ENCODE measurements around the gene WSCD2.

DNA sequence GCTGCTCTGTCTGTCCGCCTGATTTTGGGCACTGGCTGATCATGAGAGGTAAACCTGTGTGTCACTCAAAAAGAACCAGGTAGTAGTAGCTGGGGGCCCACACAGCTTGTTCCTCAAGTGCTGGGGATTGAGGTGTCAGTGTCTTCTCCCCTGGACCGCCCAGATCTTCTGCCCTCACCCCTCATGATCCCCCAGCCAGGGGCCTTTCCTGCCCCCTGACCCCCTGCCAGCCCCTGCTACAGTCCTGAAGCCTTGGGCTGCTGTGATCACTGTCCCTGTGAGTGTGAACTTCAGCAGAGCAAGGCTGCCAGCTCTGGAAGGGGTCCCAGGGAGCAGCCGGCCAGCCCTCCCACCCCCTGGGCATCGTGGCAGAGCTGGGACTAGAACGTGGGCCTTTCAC lies 11.4 kb downstream of the WSCD2 start:
- TF ChIP-seq, protein P1, sequence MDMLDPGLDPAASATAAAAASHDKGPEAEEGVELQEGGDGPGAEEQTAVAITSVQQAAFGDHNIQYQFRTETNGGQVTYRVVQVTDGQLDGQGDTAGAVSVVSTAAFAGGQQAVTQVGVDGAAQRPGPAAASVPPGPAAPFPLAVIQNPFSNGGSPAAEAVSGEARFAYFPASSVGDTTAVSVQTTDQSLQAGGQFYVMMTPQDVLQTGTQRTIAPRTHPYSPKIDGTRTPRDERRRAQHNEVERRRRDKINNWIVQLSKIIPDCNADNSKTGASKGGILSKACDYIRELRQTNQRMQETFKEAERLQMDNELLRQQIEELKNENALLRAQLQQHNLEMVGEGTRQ (IDR thresholded peaks at IDR 0.05; ENCODE audit: low read depth, low read length), result no peak
- TF ChIP-seq RAD21 (IDR thresholded peaks at IDR 0.05; ENCODE audit: low read length) (no peak), POLR2A (IDR thresholded peaks at IDR 0.05; ENCODE audit: low read depth, low read length) (no peak), SMC3 (IDR thresholded peaks at IDR 0.05; ENCODE audit: low read depth, low read length) (no peak), RFX5 (IDR thresholded peaks at IDR 0.05; ENCODE audit: low read depth, low read length) (no peak), FOS (IDR thresholded peaks at IDR 0.05; ENCODE audit: low read depth, low read length) (no peak), CEBPB (IDR thresholded peaks at IDR 0.05; ENCODE audit: low read depth, low read length) (no peak), CHD1 (IDR thresholded peaks at IDR 0.05; ENCODE audit: low read depth, low read length) (no peak), MAFK (IDR thresholded peaks at IDR 0.05; ENCODE audit: low read depth, low read length) (no peak), MAZ (IDR thresholded peaks at IDR 0.05; ENCODE audit: borderline replicate concordance, low read depth, low read length) (no peak)
- TF ChIP-seq, protein P2, sequence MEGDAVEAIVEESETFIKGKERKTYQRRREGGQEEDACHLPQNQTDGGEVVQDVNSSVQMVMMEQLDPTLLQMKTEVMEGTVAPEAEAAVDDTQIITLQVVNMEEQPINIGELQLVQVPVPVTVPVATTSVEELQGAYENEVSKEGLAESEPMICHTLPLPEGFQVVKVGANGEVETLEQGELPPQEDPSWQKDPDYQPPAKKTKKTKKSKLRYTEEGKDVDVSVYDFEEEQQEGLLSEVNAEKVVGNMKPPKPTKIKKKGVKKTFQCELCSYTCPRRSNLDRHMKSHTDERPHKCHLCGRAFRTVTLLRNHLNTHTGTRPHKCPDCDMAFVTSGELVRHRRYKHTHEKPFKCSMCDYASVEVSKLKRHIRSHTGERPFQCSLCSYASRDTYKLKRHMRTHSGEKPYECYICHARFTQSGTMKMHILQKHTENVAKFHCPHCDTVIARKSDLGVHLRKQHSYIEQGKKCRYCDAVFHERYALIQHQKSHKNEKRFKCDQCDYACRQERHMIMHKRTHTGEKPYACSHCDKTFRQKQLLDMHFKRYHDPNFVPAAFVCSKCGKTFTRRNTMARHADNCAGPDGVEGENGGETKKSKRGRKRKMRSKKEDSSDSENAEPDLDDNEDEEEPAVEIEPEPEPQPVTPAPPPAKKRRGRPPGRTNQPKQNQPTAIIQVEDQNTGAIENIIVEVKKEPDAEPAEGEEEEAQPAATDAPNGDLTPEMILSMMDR (conservative IDR thresholded peaks at IDR 0.05; ENCODE audit: low read depth, low read length), result no peak

Data from IMR-90 (cell line).